Measurements from ENCODE around the gene TFAP2A.

GRCh38 chr6:10401632-10402223 is 13.1 kb downstream of the TFAP2A start:
- TF ChIP-seq POU2F2 (IDR thresholded peaks at IDR 0.05; ENCODE audit: low read depth, low read length) (no peak), POLR2A (IDR thresholded peaks at IDR 0.05; ENCODE audit: low read depth, low read length) (no peak), TAF1 (IDR thresholded peaks at IDR 0.05; ENCODE audit: low read depth, low read length) (no peak), POLR2AphosphoS5 (IDR thresholded peaks at IDR 0.05; ENCODE audit: low read depth, low read length) (no peak), SPI1 (IDR thresholded peaks at IDR 0.05; ENCODE audit: low read depth, low read length) (no peak)
